Left forelimb (tissue), 1 donor: ENCODE measurements around the gene RNLS.
"Not testable (repeated sequence)": the region's sequence is repeated elsewhere in the genome, so short reads cannot be mapped to it uniquely, and the experiment has no call there.

Source experiments
- DNase-seq: peaks from one replicate; pipeline ENCODE4 v3.0.0-alpha.2; 2018; ENCODE audit warnings: low spot score

The RNLS gene

GRCh38 chr10:88343761-88344484, 239.2 kb downstream of the RNLS start:
- DNase-seq: no peak

GRCh38 chr10:88342733-88343310, 240.3 kb downstream of the RNLS start:
- DNase-seq: no peak

GRCh38 chr10:88337134-88337533, 246.0 kb downstream of the RNLS start:
- DNase-seq: no peak

- DNase-seq: no peak
Measured at GRCh38 chr10:88336334-88336733, 246.8 kb downstream of the RNLS start.

- no peak for DNase-seq
Measured at GRCh38 chr10:88333248-88333630, 249.9 kb downstream of the RNLS start.

- no peak for DNase-seq
Measured at GRCh38 chr10:88332503-88333247, 250.4 kb downstream of the RNLS start.

GRCh38 chr10:88330174-88330573, 252.9 kb downstream of the RNLS start:
- DNase-seq: no peak

- no peak for DNase-seq
Measured at GRCh38 chr10:88322324-88323063, 260.6 kb downstream of the RNLS start.

GRCh38 chr10:88319960-88320517, 263.1 kb downstream of the RNLS start:
- no peak for DNase-seq

GRCh38 chr10:88318803-88319202, 264.3 kb downstream of the RNLS start:
- no peak for DNase-seq

- DNase-seq: no peak
Measured at GRCh38 chr10:88317099-88317498, 266.0 kb downstream of the RNLS start.

- DNase-seq: no peak
Measured at GRCh38 chr10:88316292-88316861, 266.7 kb downstream of the RNLS start.

GRCh38 chr10:88315755-88316154, 267.4 kb downstream of the RNLS start:
- no peak for DNase-seq

GRCh38 chr10:88314362-88314761, 268.8 kb downstream of the RNLS start:
- DNase-seq: no peak

- DNase-seq: no peak
Measured at GRCh38 chr10:88313878-88314277, 269.2 kb downstream of the RNLS start.

GRCh38 chr10:88312855-88313254, 270.3 kb downstream of the RNLS start:
- no peak for DNase-seq

GRCh38 chr10:88311264-88311663, 271.9 kb downstream of the RNLS start:
- no peak for DNase-seq

GRCh38 chr10:88309365-88309764, 273.8 kb downstream of the RNLS start:
- DNase-seq: no peak

- DNase-seq: not testable (repeated sequence)
Measured at GRCh38 chr10:88308361-88308760, 274.8 kb downstream of the RNLS start.

GRCh38 chr10:88299787-88300186, 283.3 kb downstream of the RNLS start:
- no peak for DNase-seq

- DNase-seq: no peak
Measured at GRCh38 chr10:88297103-88297502, 286.0 kb downstream of the RNLS start.
